HFF-Myc (cell line): ENCODE data around the gene CIDEB.

Source experiments
- DNase-seq: peaks from one replicate; pipeline ENCODE4 v3.0.0-alpha.2; 2011; ENCODE audit warnings: low read depth; ENCODE audit errors: extremely low read depth
- H3K4me3 ChIP-seq: replicated peaks from 2 replicates; pipeline ENCODE4 v1.5.1; 2011; ENCODE audit warnings: low read depth, mild to moderate bottlenecking, control low read depth, low read length
- TF ChIP-seq, protein P1 (sequence below): IDR thresholded peaks from 2 replicates; pipeline ENCODE4 v1.5.1; 2012; ENCODE audit warnings: mild to moderate bottlenecking, low read depth, low read length, control low read depth; ENCODE audit errors: missing control alignments

Gene CIDEB

DNA sequence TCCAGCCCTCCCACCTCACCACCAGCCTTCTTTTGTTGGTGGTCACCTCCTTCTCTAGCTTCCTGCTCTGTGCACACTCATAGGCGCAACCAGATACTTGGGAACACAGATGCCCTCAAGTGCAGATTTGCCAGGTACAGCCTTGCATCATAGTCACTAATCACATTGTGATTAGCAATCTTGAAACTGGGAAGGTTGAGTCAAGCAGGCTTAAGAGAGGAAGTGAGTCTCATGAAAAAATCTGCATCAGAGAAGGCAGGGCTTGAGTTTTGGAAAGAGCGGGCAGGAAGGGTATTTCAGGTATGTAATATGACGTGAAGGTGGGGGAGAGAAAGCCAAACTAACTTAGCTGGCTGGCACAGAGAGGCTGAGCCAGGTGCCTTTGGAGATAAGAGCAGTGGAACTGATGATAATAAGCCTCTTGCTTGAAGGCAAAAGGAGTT lies 33.7 kb downstream of the CIDEB start:
- H3K4me3 ChIP-seq: no peak overlapping the region
- TF ChIP-seq, protein P1, sequence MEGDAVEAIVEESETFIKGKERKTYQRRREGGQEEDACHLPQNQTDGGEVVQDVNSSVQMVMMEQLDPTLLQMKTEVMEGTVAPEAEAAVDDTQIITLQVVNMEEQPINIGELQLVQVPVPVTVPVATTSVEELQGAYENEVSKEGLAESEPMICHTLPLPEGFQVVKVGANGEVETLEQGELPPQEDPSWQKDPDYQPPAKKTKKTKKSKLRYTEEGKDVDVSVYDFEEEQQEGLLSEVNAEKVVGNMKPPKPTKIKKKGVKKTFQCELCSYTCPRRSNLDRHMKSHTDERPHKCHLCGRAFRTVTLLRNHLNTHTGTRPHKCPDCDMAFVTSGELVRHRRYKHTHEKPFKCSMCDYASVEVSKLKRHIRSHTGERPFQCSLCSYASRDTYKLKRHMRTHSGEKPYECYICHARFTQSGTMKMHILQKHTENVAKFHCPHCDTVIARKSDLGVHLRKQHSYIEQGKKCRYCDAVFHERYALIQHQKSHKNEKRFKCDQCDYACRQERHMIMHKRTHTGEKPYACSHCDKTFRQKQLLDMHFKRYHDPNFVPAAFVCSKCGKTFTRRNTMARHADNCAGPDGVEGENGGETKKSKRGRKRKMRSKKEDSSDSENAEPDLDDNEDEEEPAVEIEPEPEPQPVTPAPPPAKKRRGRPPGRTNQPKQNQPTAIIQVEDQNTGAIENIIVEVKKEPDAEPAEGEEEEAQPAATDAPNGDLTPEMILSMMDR: no peak
- DNase-seq: no peak

DNA sequence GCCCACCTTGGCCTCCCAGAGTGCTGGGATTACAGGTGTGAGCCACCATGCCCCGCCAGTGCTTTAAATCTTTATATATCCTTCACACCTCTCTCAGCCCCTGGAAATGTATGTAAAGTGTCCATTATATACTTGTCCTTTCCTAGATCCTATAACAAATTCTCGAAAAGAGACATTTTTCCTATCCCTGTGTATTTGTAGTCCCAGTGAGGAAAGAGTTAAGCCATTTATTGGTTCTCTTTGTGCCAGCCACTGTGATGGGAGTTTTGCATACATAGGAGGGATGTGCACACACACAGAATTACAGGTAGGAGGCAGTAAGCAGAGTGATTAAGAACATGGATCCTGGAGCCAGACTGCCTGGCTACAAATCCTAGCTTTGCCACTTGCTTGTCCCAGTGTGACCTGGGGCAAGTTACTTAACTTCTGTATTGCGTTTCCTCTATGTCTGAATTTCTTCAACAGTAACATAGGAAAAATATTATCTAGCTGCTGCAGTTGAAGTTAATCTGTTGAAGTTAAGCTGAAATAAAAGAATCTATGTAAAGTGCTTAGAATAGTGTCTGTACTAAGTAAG lies 34.3 kb downstream of the CIDEB start:
- DNase-seq: no peak
- TF ChIP-seq, protein P1: no peak
- no peak overlapping the region for H3K4me3 ChIP-seq

DNA sequence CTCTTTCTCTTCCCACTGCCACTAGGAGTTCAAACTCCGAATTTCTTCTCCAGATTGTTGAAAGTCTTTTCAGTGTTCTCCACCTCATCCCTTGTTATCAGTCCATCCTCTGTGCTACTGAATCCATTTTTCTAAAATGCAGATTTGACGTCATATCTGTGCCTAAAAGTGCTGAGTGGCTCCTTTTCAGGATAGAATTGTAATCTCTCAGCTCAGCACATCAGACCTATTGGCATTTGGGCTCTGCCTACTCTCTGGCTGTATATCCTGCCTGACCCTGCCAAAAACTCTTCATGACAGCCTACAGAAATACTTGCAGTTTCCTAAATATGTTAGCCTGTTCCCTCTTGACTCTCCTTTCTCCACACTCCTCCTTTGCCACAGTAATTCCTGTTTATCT lies 35.3 kb downstream of the CIDEB start:
- DNase-seq: no peak
- TF ChIP-seq, protein P1: no peak
- no peak overlapping the region for H3K4me3 ChIP-seq

DNA sequence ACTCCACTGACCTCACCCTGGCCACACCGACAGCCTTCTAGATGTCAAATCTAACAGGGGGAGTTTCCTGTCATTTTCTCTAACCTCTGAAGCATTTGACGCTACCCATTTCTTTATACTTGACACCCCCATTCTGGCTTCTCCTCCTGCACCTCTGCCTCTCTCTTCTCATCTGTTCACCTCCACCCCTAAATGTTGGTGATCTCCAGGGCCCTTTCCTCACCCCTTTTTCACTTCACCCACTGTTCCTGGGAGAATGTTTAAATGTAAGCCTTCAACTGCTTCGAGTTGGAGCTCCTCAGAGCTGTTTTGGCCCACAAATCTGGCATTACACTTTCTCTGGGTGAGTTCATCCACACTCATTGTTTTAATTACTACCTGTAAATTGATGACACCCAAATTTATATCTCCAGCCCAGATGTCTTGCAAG lies 35.9 kb downstream of the CIDEB start:
- no peak for DNase-seq
- TF ChIP-seq, protein P1: no peak
- H3K4me3 ChIP-seq: peak overlapping the region; percentile 89

DNA sequence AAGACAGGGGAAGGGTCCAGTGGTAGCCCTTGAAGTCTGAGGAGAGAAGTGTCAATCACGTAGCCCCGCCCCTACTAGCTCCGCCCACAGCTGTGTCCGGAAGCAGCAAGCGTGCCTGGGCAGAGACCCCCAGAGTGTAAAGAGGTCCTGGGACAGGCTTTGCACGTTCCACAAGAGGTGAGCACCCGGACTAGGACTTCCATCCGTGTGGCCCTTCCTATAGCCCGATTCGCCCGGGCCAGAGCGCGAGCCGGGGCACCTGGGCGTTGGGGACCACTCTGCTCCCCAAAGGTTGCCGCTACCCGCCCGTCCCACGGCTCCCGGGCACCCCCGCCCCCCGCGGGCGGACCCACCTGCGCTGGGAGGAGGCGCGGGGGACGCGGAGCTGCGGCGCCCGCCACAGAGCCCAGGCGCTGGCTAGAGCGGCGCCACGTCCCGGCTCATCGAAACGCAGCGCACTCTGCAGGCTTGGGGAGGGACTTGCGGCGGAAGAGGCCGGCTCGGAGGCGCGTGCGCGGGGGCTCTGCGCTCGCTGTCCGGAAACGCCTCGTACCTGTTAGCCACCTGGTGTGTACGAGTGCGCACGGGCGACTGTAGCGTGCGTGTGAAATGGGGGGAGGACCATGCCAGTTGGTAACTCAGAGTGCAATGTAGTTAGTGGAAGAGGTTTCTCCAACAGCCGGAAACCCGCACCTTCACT lies 36.5 kb downstream of the CIDEB start, which contains the start of gene RABGGTA:
Gene RABGGTA (minus strand): TSS at position 464 of the 700 bp plus-strand sequence. CDS start 482 bp downstream, outside the sequence.
- DNase-seq: peak; percentile 57
- H3K4me3 ChIP-seq: peak within 1 kb of the TSS; percentile 89
- TF ChIP-seq, protein P1: peak; percentile 58

DNA sequence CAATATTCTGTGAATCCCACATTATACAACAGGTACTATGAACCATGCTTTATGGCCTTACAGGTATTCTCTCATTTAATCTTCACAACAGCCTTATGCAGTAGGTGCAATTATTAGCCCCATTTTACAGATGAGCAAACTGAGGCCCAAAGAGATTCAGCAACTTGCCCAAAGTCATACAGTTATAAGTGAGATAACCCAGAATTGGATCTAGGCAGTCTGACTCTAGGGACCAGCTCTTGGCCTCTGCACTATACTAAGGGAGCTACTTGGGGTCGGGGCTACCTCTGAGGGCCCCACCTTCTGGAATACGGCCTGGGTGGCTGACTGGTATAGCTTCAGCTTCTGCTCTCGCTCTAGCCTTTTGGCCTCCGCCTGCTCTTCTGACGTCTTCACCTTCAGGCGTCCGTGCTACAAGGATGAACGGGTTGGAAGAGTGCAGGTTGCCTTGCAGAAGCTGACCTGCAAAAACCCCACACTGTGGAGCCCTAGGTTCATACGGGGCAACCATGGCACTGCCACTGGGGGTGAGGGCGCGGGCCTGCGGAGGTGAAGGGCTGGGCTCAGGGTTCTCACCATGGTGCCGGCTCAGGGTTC lies 37.1 kb downstream of the CIDEB start:
- H3K4me3 ChIP-seq: peak overlapping the region; percentile 89
- DNase-seq: no peak
- TF ChIP-seq, protein P1: no peak
